ENCODE measurements around the gene PTPRB.
"Not testable (repeated sequence)": the region's sequence is repeated elsewhere in the genome, so short reads cannot be mapped to it uniquely, and the experiment has no call there.

DNA sequence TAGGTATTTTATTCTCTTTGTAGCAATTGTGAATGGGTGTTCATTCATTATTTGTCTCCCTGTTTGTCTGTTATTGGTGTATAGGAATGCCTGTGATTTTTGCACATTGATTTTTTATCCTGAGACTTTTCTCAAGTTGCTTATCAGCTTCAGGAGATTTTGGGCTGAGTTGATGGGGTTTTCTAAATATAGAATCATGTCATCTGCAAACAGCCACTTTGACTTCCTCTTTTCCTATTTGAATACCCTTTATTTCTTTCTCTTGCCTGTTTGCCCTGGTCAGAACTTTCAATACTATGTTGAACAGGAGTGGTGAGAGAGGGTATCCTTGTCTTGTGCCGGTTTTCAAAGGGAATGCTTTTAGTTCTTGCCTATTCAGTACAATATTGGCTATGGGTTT, 144.3 kb downstream of the PTPRB start:
- not testable (repeated sequence) for TF ChIP-seq TARDBP (IDR thresholded peaks at IDR 0.05); LEF1 (IDR thresholded peaks at IDR 0.05; ENCODE audit: borderline replicate concordance); ZNF384 (IDR thresholded peaks at IDR 0.05); SP1 (IDR thresholded peaks at IDR 0.05)

All from HEK293T (cell line).